ENCODE data around the gene SMURF1.
A peak's percentile ranks its signal among the peaks of the same experiment; 100 is the strongest.

Gene SMURF1

GRCh38 chr7:99141841-99142726, 1.8 kb downstream of the SMURF1 start:
- DNase-seq (ENCODE audit: low spot score): peak; percentile 68

DNA sequence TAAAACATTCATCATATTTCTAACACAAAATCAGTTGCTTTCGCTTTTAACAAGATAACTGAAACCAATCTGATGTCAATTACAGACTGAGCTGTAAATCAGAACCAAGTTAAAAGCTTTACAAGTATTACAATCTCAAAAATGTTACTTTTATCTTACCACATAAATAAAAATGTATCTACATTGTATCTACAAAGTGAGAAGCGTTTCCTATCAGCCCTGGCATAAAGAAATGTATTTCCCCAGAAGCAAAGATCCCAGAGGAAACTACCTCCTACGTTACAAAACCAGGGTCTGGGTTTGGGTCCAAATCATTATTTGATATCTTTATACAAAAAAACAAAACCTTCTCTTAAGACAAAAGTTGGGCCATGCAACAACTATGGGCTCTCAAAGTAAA, 2.6 kb downstream of the SMURF1 start:
- no peak for DNase-seq (ENCODE audit: low spot score)

DNA sequence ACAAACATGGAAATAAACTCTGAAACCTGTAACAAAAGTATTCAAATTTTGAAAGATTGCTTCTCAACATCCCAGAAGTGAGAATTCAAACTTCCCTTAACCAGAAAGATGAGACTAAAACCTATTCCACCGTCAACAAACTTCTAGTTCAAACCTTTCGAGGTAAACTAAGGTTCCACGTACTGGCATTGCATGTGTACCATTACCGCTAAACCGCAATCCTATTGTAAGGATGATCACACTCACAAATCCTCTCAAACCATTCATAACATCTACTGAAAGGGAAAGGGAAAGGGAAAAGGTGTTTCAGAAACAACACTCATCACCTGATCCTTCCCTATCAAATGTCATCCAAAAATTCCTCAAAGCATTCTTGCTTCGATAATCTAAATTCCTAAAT, 3.1 kb downstream of the SMURF1 start:
- no peak for DNase-seq (ENCODE audit: low spot score)

- no peak for DNase-seq (ENCODE audit: low spot score)
Measured at GRCh38 chr7:99139036-99139435, 4.9 kb downstream of the SMURF1 start.

GRCh38 chr7:99137411-99138180, 6.3 kb downstream of the SMURF1 start:
- no peak for DNase-seq (ENCODE audit: low spot score)

- no peak for DNase-seq (ENCODE audit: low spot score)
Measured at GRCh38 chr7:99135938-99136337, 8.0 kb downstream of the SMURF1 start.

- DNase-seq (ENCODE audit: low spot score): no peak
Measured at GRCh38 chr7:99133766-99134564, 9.9 kb downstream of the SMURF1 start.

DNA sequence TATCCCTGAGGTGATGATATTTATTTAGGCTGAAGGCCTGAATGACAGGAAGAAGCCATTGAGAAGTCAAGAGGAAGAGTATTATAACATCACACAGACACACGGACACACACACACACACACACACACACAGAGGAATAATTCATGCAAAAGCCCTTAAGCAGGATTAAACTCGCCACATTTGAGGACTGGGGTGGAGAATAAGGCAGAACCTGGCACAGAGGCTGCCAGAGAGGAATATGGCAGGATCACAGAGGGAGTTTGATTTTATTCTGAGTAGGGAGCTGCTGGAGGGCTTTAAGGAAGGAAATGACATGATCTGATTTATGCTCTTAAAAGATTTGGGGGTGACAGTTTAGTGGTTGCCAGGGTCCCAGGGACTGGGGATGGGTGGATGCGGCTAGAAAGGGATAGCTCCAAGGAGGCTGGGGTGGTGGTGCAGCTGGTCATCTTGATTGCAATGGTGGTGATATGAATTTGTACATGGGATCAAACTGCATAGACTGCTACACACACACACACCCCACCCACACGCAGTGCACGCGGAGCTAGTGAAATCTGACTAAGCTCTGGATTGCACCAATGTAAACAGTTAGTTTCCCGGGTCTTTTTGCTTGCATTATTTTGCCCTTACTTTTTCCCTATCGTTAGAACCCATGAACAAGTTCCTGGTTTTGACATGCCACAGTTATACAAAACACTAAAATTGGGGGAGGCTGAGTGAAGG, 11.2 kb downstream of the SMURF1 start:
- DNase-seq (ENCODE audit: low spot score): no peak

DNA sequence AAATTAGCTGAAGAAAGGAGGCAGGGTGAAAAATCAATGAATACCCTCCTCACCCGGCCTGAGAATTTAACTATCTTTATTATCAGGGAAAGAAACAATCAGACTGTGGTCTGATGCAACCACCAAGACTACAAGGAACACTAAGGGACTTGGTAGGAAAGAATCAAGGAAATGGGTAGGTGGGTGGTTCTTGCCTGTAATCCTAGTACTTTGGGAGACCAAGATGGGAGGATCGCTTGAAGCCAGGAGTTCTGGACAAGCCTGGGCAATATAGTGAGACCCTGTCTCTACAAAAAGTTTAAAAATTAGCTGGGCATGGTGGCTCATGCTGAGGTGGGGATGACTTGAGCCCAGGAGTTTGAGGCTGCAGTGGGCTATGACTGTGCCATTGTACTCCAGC, 12.6 kb downstream of the SMURF1 start:
- no peak for DNase-seq (ENCODE audit: low spot score)

DNA sequence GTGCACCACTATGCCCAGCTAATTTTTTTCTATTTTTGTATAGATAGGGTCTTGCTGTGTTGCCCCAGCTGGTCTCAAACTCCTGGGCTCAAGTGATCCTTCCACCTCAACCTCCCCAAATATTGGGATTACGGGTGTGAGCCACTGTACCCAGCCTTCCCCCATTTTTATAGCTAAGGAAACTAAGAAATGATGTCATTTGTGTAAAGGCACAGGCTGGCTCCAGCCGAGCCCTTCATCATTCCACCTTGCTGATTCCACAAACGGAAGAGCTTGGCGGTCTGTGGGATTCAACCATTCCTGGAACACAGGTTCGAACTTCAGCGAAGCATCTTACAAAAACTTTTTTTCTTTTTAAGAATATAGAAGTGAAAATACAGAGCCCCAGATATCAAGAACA, 14.4 kb downstream of the SMURF1 start:
- no peak for DNase-seq (ENCODE audit: low spot score)

DNA sequence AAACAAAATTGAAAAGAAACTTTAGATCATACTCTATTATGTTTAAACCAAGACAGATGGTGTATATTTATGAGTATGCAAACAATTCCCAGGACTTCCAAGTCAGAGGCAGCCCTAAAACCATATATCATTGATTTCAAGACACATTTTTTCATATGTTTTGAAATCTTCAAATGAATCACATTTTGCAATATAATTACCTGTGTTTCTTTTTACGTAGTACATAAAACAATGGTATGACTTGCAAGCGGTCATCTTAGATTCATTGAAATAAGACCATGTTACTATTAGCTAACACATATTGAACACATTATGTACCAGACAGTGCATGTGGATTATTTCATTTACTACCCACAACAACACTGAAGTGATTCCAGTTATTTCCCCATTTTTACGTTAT, 14.9 kb downstream of the SMURF1 start:
- no peak for DNase-seq (ENCODE audit: low spot score)

- DNase-seq (ENCODE audit: low spot score): no peak
Measured at GRCh38 chr7:99128076-99128950, 15.6 kb downstream of the SMURF1 start.

- no peak for DNase-seq (ENCODE audit: low spot score)
Measured at GRCh38 chr7:99127636-99128035, 16.3 kb downstream of the SMURF1 start.

- no peak for DNase-seq (ENCODE audit: low spot score)
Measured at GRCh38 chr7:99126921-99127553, 16.9 kb downstream of the SMURF1 start.

- DNase-seq (ENCODE audit: low spot score): no peak
Measured at GRCh38 chr7:99125505-99125865, 18.4 kb downstream of the SMURF1 start.

DNA sequence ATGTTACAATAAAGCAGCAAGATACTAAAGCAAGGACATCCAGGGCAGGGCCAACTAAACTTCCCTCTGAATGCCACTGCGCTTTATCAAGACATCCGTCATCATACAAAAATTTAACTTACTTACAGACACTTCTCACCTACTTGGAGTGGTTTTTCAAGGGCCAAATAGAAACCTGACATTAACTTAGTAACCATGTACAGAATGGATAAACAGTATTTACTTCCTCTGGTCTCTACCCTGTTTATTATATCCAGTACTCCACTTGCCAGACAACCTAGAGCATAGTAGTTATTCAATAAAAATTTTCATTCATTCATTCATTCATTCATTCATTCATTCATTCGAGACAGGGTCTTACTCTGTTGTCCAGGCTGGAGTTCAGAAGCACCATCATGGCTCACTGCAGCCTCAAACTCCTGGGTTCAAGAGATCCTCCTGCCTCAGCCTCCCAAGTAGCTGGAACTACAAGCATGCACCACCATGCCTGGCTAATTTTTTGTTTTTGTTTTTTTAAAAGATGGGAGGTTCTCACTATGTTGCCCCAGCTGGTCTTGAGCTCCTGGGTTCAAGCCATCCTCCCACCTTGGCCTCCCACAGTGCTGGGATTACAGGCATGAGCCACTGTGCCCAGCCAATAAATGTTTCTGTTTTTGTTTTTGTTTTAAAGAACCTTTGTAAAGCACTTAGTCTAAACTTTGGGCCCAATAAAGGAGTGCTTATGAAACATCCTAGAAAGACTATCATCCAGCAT, 19.0 kb downstream of the SMURF1 start:
- DNase-seq (ENCODE audit: low spot score): no peak

DNA sequence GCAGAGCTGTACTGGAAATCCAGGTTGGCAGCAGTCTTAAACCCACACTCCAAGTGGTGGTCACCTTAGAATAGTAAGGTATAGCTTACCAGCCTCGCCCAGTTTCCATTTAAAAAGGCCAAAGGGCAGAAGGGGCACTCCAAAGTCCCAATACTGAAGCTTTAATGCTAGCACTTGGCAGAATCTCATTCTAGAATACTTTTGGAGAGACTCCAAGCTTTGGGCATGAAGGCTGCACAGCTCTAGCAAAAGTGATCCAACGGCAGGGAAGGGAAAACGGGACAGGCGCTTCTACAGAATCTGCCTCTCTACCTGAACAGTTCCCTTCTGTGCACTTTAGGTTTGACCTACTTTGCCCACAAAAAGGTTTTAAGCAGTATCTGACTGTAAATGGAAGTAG, 19.7 kb downstream of the SMURF1 start:
- no peak for DNase-seq (ENCODE audit: low spot score)

GRCh38 chr7:99123571-99124033, 20.3 kb downstream of the SMURF1 start:
- no peak for DNase-seq (ENCODE audit: low spot score)

- no peak for DNase-seq (ENCODE audit: low spot score)
Measured at GRCh38 chr7:99122762-99123161, 21.1 kb downstream of the SMURF1 start.

Data from CD4-positive, alpha-beta T cell treated with Interleukin-6 at 100 ng/mL for 8 hours (primary cell).